HS-27A (cell line): ENCODE data around the gene EXOC3.

Source experiments
- DNase-seq: peaks from one replicate; pipeline ENCODE4 v3.0.0-alpha.2; 2012; ENCODE audit warnings: low read depth, missing footprints

The EXOC3 gene

GRCh38 chr5:426392-426976, 16.5 kb upstream of the EXOC3 start:
- DNase-seq, result no peak

GRCh38 chr5:427415-428087, 15.4 kb upstream of the EXOC3 start:
- DNase-seq, result no peak

DNA sequence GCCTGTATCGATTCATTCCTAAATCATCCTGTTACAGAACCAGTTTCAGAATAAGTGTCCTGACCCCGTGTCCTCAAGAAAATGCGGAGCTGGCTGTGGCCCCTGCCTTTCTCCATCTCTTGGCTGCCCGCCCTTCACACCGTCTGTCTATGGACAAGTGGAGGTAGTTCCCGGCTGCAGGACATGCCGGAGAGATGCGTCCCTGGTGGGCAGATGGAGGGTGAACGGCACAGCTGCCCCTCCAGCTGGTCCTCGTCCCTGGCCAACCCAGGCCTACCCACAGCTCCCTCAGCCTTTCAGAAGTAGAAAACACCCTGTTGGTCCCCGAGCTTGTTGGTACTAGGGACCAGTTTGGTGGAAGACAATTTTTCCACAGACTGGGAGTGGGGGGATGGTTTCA, 14.8 kb upstream of the EXOC3 start:
- DNase-seq, result no peak

DNA sequence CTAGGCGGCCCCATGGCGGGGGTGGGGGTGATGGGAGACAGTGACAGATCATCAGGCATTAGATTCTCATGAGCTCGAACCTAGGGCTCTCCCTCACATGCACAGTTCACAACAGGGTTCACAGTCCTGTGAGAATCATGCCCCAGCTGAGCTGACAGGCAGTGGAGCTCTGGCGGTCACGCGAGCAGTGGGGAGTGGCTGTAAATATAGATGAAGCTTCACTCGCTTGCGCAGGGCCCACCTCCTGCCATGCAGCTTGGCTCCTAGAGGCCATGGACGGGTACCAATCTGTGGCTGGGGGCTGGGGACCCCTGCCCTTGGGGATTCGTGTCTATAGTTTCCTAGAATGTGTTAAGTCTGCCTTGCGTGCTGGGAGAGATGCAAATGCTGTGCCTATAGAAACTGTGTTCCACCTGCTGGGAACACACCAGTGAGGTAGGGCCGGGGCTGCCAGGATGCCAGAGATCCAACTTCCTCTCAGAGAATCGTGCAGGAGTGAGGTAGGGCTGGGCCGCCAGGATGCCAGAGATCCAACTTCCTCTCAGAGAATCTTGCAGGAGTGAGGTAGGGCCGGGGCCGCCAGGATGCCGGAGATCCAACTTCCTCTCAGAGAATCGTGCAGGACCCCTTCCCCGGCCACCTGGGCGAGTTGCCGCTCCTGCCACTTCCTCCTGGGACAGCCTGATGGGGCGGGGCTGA, 14.1 kb upstream of the EXOC3 start:
- no peak for DNase-seq

- DNase-seq, result no peak
Measured at GRCh38 chr5:429453-430188, 13.4 kb upstream of the EXOC3 start.

DNA sequence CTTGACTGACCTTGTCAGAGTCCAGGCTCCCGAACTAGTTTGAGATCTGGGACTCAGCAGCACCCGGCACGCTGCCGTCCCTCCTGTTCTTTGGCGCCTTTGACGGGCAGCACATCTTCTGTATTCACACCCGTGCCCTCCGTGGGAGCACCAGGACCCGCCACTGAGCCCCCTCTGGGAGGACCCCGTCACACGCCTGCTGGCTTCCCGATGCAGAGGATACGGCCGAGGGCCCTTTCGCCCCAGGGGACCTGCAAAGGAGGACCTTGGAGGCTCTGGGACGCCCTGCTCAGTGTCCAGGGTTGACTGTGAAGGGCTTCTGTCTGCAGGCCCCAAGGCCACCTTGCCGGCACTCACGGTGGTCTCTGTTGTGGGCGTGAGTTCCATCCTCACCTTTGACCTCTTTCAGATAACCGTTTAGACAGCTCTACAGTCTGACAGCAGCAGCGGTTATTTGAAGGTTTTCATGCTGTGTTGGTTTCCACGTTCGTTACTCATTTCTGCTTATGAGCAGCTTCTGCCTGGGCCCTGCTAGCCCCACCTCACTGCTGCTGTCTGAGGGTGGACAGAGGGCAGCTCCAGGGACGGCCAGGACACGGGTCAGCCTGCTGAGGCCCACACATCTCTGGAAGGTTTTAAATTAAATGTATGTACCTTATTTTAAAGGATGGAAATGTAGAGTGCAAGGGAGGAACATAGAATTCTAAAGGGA, 12.6 kb upstream of the EXOC3 start:
- DNase-seq, result no peak

DNA sequence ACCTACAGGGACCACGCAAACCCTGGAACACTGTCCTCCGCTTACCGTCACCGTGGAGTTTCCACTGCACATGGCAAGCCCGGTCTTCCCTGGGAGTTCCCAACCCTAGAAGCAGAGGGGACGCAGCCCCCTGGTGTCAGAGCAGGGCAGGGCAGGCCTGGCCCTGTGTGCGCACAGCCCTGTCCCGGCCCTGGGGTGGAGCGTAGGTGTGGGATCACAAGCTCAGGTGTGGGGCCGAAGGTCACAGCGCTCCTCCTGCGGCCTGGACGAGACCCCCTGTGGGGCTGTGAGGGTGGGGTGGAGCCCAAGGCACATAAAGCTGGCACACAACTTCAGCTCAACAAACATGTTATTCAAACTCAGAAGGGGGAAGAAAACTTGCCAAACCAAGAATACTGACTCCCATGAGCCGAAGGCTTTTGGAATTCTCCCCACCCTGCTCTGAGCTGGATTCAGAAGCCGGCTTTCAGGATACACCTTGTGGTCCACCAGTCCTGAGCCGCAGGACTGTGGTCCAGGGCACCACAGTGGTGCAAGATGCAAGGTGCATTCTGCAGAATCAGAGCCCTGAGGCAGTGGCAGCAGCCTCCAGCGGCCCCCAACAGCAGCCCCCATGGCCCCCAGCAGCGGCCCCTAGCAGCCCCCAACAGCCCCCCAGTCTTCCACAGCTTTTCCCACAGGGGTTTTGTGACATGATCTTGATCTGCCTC, 11.8 kb upstream of the EXOC3 start:
- no peak for DNase-seq

DNA sequence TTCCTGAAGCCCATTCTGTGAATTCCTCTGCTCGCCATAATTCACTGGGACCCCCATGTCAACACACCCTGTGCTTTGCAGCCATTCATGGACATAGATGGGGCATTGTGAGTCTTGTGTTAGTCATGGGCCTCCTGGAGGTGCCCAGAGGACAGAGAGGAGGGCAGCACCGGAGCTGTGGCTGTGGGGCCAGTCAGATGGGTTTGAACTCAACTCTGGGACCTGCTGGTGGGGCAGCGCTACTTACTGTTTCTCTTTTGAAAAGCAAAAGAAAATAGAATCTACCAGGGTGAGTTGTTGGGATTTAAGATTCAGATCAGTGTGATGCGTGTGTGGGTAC, 11.3 kb upstream of the EXOC3 start:
- DNase-seq, result no peak

GRCh38 chr5:432201-432927, 10.6 kb upstream of the EXOC3 start:
- no peak for DNase-seq

DNA sequence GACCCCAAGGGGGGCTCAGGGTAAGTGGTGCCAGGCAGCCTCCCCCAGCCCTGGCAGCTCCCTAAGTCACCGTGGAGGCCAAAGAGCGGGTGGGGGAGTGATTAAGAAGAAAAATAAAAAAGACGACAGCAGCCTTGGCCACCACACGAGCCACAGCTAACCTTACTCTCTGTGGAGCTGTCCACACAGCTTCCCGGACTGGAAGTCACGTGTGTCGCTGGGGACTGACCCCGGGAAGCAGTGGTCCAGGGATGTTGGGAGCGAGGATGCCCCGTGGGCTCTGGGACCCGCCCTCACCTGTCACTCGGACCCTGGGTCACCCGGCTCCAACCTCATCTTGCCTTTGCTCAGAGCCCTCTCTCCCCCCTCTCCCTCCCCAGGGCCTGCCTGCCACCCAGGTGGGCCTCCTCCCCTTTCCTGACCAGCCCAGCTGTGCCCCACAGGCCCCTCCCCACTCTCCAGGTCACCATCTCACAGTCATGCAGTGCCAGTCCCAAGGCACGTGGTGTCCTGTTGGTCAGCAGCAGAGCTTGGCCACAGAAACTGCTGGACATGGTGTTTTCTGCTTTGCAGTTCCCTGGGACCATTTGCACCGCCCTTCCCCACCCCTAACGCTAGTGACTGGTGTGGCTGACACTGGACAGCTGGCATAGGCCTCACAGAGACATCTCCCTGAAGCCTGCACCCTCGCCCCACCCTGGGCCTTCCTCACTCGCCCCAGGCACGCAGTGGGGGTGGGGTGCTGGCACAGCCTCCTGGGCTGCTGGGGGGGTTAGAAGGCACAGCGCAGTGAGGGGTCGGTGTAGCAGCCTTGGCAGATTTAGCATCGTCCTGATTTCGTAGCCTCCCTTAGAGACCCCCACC, 9.8 kb upstream of the EXOC3 start:
- no peak for DNase-seq

DNA sequence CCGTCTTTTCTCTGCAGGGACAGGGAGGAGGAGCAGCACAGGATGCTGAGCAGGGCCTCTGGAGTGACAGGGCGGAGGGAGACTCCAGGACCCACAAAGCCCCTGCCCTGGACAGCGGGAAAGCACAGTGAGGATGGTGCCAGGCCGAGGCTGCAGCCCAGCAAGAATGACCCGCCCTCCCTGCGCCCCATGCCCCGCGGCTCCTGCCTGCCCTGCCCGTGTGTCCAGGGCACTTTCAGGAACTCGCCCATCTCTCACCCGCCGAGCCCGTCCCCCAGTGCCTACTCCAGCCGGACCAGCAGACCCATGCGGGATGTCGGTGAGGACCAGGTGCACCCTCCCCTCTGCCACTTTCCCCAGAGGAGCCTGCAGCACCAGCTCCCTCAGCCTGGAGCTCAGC, 9.1 kb upstream of the EXOC3 start:
- no peak for DNase-seq

- DNase-seq, result no peak
Measured at GRCh38 chr5:434443-435146, 8.4 kb upstream of the EXOC3 start.

DNA sequence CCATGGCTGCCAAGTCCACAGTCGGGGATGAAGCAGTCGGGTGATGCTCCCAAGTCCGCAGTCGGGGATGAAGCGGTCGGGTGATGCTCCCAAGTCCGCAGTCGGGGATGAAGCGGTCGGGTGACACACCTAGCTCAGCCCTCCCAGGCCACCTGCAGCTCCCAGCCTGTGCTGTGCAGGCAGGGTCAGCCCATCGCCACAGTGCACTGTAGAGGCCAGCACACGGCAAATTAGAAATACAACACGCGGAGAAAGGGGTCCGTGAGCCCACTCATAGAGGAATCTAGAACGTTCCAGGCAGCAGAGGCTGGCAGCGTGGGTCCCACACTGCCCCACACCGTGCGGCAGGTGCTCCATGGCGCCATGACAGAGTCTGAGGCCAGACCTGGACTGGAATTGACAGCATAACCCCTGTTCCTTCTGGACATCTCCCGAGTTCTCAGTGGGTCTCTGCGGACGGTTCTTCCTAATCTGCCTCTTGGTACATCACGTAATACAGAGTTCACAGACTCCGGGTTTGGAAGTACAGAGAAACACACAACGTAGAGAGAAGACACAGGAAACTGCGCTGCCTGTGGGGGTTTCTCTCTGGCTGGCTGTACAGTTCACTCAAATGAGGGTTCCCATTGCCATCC, 7.7 kb upstream of the EXOC3 start:
- DNase-seq, result no peak

DNA sequence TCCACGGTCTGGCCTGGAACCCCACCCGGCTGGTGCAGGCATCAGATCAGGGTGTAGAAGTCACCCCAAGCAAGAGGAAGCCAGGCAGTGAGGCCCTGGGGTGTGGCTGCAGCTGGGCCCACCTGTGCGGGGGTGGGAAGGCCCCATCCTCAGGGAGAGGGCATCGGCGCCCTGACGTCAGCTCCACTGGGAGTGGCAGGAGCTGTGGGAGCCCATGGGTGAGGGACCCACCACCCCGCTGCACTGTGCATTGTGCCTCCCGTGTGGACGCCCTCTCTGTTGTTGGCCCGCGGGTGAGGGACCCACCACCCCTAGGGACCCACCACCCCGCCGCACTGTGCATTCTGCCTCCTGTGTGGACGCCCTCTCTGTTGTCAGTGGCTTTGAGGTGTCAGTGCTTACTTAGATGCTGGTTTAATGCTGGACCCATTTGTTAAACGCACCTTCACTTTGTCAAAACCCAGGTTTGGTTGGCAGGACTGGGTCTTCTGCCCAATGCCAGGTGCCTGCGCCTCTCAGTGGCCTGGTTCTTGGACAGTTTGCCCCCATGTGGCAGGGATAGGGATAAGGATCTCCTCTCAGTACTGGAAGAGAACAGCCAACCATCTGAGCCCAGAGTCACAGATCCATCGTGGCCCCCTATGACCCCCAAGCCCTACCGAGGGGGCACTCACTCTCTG, 6.9 kb upstream of the EXOC3 start:
- no peak for DNase-seq

DNA sequence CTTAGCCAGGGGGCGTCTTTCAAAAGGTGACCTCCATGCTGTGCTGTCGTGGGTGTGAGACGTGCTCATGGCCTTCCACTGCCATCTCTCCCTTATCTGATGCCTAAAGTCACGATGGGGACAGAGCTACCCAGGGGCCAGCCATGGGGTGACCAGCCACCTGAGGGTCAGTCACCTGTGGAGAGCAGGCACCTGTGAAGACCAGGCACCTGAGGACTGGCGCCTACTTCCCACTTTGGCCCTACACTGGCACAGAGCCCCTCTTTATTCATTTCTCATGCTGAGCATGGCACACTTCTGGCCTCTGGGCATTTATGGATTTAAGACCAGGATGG, 6.4 kb upstream of the EXOC3 start:
- no peak for DNase-seq

DNA sequence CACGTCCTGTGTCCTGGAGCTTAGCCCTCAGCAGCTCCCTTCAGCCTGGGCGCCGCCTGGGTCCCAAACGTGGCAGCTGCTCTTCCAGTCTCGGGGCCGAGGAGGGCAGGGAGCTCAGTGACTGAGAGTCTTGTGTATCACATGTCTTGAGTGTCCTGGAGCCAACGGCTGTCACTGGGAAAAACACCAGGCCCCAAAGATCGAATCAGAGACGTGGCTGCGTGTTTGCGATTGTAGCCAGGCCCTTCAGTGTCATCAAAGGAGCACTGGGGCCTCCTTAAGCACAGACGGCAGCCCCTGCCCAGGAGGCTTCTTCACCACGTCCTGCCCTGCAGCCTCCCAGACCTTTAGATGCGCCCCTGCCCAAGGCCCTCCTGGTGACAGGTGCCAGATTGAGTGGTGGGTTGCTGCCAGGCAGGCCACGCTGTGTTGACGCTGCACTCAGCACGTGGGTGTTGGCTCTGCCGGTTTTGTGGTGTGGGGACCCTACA, 5.7 kb upstream of the EXOC3 start:
- no peak for DNase-seq

DNA sequence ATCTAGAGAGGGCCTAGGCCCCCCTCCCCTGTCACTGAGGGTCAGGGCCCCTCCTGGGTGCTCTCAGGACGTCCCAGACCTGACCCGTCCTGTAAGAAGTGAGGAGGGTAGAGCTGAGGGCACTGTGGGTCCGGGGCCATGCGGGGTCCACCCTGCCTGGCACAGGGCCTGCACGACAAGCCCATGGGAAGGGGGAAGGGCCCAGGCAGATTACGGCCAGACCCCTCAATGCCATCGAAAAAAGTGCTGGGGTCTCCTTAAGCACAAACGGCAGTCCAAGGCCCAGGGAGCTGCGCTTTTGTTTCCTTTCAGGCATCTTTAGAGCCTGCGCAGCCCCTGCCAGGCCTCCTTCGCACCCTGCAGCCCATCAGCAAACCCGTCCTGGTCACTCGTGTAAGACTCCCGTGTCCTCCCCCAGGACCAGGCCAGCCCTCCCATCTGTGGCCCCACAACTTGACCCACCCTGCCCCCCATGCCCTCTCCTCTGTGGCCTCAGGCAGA, 4.4 kb upstream of the EXOC3 start:
- DNase-seq, result no peak

- DNase-seq, result no peak
Measured at GRCh38 chr5:439181-439580, 3.8 kb upstream of the EXOC3 start.
